Ramos (cell line): ENCODE data around the gene PTBP3.
"Not testable (repeated sequence)": the region's sequence is repeated elsewhere in the genome, so short reads cannot be mapped to it uniquely, and the experiment has no call there.

Experiments
- in situ Hi-C: fragments of 300-500 bp; cut with MboI; formaldehyde crosslinking; loops from one replicate; pipeline ENCODE4 v1.14.3; 2022; ENCODE audit warnings: low sequenced_read_pairs; ENCODE audit not compliant: unreplicated experiment

PTBP3 gene

DNA sequence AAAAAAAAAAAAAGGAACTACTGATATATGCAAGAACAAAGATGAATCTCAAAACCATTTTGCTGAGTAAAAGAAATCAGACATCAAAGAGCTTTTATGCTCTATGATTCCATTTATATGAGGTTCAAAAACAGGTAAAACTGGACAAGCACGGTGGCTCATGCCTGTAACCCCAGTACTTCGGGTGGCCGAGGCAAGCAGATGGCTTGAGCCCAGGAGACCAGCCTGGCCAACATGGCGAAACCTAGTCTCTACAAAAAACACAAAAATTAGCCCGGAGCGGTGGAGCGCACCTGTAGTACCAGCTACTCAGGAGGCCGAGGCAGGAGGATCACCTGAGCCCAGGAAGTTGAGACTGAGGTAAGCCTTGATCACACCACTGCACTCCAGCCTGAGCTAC, 7.8 kb downstream of the PTBP3 start:
- in situ Hi-C loops, result no loop called here

DNA sequence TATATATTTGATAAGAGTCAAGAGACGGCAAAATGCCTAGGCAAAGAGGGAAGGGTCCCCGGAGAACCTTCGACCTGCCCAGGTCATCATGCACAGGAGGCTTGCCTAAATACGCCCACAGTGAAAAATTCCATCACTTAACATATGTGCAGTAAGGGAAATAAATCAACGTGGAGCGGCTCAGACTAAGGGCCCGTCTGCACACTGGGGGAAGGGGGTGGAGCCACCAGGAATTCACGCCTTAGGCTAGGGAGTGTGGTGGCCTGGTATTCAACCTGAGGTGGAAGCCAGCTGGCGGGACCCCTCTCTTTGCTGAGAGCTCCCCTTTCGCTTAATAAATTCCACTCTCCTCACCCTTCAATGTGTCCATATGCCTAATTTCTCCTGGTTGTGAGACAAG, 8.3 kb downstream of the PTBP3 start:
- in situ Hi-C loops, result no loop called here

DNA sequence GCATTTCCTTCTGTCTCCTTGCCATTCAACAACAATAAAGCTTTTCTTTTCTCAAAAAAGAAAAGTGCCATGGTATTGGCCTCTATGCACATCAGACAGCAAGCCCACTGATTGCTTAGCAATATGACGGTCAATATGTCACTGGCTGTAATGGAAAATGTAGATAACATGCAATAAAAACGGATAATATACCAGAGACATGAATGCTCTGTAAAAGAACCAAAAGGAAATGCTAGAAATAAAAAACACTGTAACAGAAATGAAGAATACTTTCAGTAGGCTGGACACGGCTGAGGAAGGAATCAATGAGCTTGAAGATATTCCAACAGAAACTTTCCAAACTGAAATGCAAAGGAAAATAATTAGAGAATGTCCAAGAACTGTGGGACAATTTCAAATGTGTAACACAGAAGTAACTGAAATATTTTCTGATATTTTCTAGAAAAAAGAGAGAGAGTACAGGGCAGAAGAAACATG, 10.0 kb downstream of the PTBP3 start:
- in situ Hi-C loops, result no loop called here

DNA sequence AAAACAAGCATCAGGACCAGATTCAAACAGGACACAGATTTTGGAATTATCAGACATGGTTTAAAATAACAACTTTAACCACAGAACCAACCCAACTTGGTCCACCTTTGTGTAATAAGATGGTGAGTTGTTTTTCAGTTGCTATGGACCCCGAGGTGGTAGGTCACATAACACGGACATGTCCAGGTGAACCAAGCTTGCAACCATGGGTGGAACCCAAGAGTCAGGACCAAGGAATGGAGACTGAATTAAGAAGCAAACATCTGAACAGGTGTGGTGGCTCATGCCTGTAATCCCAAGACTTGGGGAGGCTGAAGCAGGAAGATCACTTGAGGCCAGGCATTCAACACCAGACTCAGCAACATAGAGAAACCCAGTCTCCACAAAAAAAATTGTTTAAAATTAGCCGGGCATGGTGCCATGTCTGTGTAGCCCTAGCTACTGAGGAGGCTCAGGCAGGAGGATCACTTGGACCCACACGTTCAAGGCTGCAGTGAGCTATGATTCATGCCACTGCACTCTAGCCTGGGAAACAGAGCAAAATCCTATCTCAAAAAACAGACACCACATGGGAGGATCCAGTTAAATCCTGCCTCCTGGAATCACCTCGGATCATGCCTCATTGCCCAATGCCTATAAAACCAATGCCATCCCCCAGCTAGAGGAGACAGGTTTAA, 10.6 kb downstream of the PTBP3 start:
- in situ Hi-C loops, result no loop called here

DNA sequence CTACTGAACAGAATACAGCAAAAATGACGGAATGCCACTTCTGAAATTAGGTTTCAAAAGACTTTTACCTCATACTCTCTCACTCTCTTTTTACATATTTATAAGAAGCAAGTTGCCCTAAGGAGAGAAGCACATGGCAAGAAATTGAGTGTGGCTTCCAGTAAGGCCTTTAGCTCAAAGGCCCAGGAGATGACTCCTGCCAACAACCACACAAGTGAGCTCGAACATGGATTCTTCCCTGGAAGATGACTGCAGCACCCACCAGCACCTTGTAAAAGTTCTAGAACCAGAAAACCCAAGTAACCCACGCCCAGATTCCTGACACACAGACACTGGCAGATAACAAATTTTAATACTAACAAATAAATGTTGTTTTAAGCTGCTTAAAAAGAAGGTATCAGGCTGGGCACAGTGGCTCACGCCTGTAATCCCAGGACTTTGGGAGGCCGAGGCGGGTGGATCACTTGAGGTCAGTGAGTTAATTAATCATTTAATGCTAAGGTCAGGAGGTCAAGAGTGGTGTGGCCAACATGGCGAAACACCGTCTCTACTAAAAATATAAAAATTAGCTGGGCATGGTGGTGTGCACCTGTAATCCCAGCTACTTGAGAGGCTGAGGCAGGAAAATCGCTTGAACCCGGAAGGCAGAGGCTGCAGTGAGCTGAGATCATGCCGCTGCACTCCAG, 17.0 kb downstream of the PTBP3 start:
- in situ Hi-C loops, result no loop called here

DNA sequence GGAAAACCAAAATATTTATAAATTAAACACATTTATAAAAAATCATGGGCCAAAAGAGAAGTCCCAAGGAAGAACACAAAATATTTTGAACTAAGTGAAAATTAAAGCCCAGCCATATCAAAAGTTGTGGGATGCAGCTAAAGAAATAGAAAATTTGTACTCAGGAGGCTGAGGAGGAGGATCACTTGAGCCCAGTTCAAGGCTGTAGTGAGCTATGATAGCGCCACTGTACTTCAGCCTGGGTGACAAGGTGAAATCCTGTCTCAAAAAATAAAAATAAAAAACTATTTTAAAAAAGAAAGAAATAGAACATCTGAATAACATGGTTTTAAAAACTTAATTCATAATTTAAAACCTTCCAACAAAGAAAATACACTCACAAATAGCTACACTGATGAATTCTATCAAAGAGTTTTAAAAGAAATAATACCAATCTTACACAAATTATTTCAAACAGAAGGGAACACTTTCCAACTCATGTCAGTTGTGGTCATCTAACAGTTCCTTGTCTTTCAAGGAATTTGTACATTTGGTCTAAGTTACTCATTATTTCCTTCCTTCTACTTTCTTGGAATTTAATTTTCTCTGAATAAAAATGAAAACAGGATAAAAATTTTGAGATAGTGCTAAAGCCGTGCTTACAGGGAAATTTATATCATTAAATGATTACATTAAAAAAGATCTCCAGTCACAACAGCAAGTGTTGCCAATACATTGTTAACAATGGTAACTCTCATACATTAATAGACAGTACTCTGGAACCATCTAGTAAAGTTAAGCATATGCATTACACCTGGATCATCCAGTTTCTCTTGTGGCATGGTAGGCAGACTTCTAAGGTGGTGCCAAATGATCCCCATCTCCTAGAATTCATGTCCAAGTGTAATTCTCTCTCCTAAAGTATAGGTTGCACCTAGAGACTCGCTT, 17.8 kb downstream of the PTBP3 start:
- in situ Hi-C loops, result no loop called here

DNA sequence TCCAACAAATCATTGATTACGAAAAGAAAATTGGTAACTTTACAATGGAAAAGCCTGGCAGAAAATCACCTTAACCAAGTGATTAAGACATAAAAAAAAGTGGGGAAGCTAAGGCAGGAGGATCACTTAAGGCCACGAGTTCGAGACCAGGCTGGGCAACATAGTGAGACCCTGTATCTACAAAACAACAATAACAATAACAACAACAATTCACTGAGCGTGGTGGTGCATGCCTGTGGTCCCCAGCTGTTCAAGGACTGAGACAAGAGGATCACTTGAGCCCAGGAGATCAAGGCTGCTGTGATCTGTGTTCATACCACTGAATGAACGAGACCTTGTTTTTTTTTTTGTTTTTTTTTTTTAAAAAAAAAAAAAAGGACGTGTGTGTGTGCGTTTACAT, 21.3 kb downstream of the PTBP3 start:
- in situ Hi-C loops, result no loop called here

DNA sequence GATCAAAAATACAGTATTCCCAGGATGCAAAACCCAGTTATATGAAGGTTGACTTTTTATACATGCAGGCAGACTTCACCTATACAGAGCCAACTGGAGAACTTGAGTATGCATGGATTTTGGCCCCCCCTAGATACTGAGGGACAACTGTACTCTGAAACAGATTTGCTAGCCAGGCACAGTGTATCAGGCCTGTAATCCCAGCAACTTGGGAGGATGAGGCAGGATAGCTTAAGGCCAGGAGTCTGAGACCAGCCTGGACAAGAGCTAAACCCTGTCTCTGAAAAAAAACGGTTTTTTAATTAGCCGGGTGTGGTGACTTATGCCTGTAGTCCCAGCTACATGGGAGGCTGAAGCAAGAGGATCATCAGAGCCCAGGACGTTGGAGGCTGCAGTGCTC, 21.9 kb downstream of the PTBP3 start:
- in situ Hi-C loops, result no loop called here

DNA sequence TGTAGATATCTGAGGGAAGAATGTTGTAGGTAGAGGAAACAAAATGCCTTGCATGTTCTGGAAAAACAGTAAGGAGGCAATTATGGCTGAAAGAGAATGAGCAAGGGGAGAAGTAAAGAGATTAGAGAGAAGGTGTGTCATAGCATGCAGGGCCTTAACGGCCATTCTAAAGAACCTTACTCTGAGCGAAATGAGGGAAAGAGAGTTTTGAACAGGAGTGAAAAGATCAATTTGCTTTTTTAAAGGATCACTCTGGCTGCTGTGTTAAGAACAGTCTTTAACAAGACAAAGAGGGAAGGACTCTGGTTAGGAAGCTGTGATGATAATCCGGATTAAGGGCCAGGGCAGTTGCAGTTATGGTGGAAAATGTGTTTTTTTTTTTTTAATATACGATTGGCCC, 22.6 kb downstream of the PTBP3 start:
- in situ Hi-C loops, result no loop called here

DNA sequence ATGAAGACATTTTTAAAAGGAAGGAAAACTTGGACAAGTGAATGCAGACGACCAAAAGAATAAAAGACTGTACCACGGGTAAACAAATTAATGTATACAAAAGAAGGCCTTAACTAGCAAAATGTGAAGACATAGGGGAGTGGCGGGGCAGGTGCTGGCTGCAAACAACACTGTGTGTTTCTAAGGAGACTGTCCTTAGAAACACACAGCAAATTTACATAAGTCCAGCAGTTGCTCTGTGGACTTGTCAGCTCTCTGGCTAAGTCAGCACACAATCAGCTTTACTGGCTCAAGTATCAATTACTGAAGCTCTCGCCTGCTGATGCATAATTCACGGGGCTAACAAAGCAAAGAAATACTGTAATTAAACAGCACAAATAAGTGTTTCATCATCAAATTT, 24.8 kb downstream of the PTBP3 start:
- in situ Hi-C loops, result no loop called here

DNA sequence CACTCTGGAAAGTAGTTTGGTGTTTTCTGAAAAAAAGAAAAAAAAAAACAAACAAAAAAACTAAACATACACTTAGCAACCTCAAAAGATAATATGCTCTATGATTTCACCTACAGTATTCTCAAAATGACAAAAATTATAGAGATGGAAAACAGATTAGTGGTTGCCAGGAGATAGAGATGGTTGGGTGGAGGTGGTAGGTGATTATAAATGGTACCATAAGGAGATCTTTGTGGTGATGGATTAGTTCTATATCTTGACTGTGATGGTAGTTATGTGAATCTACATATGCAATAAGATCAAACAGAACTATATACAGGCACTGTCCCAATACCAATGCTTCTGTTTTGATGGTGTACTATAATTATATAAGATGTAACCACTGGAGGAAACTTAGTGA, 32.0 kb downstream of the PTBP3 start:
- in situ Hi-C loops, result no loop called here

DNA sequence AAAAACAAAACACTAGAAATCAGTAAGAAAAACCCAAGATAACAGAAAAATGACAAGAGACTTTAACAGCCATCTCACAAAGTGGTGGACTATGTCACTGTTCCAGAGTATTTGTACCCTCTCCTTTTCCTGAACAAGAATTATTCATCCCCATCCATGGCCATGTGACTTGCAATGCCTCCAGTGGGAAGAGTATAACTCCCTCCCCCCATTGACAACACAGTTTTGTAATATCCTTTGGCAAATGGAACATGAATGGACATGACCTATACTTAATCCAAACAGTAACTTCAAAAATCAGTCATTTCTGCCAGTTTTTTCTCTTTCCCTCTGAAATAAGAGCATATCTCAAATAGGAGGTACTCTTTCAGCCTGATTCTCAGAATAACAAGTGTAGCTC, 33.9 kb downstream of the PTBP3 start:
- in situ Hi-C loops, result no loop called here

DNA sequence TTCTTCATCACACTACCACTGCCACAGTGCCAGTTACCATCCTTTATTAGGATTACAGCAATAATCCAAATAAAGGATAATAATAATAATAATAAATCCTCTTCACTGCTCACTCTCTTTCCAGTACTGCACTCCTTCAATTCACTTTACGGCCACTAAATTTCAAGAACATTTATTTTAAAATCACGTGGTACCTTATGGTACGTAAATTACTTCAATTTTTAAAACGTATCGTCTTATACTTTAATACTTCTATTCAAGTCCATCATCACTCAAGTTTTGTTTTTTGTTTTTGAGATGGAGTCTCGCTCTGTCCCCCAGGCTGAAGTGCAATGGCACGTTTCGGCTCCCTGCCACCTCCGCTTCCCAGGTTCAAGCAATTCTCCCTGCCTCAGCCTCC, 36.5 kb downstream of the PTBP3 start:
- in situ Hi-C loops, result no loop called here

DNA sequence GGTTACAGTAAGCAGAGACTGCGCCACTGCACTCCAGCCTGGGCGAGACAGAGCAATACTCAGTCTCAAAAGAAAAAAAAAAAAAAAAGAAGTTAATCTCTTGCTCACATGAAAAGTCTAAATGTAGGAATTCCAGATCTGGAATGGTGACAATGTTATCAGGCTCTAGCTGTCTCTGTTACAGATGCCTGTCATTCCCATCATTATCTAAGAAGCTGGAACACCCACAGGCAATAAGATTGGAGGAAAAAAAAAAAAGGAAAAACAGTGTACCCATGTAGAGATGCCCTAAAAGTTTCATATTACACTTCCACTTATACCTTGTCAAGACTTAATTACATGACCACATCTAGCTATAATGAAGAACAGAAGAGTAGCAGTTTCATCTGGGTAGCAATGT, 38.2 kb downstream of the PTBP3 start:
- in situ Hi-C loops, result no loop called here

DNA sequence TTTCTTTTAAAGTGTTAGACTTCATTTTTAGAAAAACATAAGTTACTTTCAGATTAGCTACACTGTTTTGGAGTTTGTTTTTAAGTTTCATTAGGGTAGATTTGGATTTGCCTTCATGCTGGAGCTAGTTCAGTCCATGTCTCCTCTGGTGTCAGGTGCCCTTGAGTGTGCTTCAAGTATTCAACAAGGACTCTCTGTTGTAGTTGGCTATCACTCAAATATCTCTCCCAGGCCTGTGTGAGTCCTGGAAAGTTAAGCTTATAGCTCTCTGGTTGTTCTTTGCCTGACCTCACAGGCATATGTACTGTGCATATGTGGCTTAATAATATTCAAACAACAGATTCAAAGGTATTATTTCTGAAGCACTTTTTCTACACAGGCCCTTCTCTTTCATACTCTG, 45.4 kb downstream of the PTBP3 start:
- in situ Hi-C loops, result no loop called here

DNA sequence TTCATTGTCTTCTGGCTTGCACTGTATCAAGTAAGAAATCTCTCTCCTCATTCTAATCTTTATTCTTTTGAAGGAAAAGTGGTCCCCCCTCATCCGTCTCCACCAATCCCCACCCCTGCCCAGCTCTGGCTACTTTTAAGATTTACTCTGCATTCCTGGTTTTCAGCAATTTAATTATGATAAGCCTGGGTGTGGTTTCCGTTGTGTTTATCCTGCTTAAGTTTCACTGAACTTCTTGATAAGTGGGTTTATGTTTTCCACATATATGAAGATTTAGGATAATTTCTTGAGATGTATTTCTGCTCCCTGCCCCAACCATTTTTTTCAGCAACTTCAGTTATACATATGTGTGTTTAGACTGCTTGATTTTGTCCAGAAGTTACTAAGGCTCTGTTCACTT, 46.5 kb downstream of the PTBP3 start:
- in situ Hi-C loops, result no loop called here

DNA sequence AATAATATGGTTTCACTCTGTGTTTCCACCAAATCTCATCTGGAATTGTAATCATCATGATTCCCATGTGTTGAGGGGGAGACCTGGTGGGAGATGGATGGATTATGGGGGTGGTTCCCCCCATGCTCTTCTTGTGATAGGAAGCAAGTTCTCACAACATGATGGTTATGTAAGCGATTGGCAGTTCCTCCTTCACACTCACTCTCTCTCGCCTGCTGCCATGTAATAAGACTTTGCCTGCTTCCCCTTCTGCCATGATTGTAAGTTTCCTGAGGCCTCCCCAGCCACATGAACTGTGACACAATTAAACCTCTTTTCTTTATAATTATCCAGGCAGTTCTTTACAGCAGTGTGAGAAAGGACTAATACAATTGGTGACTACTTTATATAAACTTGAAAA, 48.4 kb downstream of the PTBP3 start:
- in situ Hi-C loops, result no loop called here

DNA sequence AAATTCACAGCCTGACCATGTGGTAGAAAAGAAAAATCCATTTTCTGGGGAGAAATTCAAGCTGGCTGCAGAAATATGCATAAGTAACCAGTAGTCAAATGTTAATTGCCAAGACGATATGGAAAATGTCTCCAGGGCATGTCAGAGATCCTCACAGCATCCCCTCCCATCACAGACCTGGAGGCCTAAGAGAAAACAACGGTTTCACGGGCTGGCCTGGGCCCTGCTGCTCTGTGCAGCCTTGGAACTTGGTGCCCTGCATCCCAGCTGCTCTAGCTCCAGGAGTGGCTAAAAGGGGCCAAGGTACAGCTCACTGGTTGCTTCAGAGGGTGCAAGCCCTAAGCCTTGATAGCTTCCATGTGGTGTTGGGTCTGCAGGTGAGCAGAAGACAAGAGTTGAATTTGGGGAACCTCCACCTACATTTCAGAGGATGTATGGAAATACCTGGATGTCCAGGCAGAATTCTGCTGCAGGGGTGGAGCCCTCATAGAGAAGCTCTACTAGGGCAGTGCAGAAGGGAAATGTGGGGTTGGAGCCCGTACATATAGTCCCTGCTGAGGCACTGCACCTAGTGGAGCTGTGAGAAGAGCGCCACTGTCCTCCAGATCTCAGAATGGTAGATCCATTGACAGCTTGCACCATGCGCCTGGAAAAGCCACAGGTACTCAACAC, 49.7 kb downstream of the PTBP3 start:
- in situ Hi-C loops, result no loop called here

DNA sequence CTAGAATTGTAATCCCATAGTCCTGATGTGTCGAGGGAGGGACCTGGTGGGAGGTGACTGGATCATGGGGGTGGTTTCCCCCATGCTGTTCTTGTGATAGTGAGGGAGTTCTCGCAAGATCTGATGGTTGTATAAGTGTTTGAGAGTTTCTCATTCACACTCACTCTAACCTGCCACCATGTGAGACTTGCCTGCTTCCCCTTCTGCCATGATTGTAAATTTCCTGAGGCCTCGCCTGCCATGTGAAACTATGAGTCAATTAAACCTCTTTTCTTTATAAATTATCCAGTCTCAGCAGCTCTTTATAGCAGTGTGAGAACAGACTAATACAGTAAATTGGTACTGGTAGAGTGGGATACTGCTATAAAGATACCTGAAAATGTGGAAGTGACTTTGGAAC, 50.6 kb downstream of the PTBP3 start:
- in situ Hi-C loops, result not testable (repeated sequence)

DNA sequence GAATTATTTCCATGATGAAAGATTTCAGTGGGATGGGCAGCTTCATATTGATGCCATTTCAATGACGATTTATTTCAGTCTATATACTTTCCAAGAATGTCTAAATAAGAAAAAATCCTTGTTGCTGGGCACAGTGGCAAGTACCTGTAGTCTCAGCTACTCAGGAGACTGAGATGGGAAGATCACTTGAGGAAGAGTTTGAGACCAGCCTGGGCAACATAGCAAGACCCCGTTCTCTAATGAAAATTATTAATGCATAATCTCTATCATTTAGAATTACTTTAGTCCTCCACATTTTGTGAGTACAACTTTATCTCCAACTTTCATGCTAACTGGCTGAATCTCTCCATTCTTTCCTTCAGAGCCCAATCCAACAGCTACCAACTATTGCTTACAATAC, 52.5 kb downstream of the PTBP3 start:
- in situ Hi-C loops, result no loop called here

DNA sequence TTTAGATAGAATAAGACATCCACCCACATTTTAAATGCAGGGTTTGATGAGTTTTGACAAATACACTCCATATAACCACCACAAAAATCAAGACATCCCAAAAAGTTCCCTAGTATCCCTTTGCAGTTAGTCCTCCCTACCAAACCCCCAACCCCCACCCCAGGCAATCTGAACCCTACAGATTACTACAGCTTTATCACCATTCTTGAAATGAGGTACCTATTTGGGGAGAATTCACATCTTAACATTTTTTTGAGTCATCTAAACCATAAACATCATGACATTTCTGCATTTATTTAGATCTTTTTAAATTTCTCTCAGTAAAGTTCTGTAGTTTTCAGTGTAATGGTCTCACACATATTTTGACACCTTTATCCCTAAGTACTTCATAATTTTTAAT, 53.9 kb downstream of the PTBP3 start:
- in situ Hi-C loops, result no loop called here
